ENCODE results near the gene CEACAM7.

The CEACAM7 gene

DNA sequence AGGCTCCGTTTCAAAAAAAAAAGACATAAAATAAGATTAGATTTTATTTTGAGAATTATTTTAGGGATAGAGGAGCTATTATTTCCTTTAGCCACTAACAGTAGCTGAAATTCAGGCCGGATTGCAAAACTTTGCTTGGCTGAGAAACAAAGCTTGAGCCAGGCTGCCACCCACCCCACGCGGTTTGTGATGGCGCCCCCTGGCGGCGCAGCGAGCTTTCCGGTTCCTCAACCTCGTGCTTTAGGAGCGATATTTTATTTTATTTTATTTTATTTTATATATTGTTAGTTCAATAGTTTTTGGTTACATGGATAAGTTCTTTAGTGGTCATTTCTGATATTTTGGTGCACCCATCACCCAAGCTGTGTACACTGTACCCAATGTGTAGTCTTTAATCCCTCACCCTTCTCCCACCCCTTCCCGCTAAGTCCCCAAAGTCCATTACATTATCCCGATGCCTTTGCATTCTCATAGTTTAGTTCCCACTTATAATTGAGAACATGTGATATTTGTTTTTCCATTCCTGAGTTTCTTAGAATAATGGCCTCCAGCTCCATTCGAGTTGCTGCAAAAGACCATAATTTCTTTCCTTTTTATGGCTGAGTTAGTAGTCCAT lies 41.4 kb downstream of the CEACAM7 start:
- no peak for DNase-seq

DNA sequence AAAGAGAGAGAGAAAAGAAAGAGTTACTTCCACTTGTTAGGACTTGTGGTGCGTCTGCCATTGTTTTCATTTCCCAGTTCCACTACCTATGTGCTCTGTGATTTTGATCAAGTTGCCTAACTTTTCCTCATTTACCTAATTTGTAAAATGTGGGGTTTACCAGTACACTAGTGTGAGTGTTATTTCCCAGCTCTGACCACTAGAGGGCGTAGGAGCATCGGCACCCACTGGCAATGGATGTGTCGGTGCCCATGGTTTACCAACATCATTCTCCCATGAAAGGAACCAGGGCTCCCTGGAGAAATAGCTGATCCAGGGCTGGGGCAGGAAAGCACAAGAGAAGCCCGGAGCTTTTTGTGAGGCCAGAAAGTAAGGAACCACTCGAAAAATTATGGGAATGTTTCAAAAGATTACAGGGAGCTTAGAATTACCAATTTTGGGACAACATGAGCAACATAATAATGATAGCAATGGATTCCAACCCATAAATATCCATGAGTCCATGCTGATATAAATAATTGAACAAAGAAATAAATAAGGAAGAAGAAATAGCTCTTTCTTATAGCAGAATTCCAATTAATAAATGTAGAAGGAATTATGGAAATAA lies 46.1 kb downstream of the CEACAM7 start:
- peak; percentile 71 to 77 for DNase-seq

DNA sequence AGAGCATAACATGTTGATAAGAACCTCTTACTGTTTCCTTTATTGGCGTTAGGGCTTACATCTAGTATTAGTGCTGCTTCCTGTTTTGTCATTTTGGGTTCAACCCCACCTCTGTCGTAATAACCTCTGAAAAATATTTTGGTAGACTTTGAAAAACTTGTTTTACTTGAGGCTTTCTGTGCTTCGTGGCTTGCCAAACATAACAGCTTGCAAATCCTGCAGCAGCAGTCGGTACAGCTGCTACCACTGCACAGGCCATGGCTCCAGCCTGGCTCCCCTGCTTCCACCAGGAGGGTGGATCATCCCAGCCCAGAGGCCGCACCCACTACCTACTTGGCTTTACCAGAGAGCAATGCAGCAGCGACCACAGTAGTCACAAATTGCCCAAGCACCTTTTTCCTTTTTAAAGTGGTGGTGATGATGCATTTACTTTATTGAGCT lies 49.4 kb downstream of the CEACAM7 start:
- DNase-seq: no peak

DNA sequence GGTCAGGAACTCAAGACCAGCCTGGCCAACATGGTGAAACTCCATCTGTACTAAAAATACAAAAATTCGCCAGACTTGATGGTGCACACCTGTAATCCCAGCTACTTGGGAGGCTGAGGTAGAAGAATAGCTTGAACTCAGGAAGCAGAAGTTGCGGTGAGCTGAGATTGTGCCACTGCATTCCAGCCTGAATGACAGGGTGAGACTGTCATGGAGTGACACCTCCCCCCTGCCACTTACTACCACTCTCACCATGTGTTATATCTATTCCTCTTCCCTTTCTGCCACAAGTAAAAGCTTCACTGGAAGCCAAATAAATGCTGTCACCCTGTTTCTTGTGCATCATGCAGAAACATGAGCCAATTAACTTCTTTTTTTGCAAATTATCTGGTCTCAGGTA lies 50.6 kb downstream of the CEACAM7 start:
- DNase-seq: no peak

DNA sequence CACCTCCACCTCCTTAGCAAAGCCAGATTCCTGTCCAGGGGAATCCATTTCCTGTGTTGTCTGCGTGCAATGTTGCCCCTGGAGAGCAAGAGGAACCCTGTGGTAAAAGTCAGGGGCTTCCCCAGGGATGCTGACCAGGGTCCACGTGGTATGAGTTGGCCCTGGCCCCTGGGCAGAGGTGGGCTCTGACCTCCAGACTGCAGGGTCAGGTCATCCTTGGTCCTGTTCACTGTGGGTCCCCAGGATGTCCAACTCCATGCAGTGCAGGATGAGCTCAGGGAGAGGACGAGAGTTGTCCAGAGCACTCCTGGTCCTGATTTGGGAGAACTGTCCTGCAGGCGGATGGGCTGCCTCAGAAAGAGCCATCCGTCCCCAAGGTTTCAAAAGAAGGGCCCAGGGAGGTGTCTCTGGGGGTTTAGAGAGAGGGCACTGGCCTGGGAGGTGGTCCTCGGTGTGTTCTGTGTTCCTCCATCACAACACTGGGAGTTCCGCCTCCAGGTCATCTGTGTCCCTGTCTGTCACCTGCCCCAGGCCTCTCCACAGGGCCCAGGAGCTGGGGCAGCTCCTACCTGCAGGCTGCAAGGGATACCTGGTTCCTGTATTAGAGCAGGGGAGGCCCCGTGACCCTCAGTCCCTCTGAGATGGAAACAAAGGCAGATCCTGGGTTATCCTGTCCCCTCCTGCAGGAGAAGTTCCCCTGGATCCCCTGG lies 59.9 kb downstream of the CEACAM7 start:
- DNase-seq: no peak

DNA sequence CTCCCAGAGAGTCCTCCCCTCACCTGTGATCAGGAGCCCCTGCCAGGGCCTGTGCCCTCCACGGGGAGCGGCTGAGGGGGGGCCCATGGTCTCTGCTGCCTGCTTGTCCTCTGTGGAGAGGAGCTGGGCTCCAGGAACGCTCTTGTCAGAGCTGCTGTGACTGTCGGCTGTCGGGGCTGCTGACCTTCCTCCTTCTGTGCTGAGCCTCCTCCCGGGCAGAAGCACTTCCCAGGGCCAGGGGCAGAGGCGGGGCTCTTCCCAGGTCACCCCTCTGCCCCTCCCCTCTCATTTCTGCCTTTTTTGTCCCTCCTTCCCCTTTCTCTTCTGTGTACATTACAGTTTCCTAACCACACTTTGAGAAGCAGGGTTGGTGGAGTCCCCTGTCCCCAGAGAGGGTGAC lies 61.2 kb downstream of the CEACAM7 start, which contains the start of gene CEACAM4:
TSS of gene CEACAM4 (minus strand) at position 198 of the 400 bp plus-strand sequence. CDS start at position 87, 111 bp downstream.
- DNase-seq: no peak

DNA sequence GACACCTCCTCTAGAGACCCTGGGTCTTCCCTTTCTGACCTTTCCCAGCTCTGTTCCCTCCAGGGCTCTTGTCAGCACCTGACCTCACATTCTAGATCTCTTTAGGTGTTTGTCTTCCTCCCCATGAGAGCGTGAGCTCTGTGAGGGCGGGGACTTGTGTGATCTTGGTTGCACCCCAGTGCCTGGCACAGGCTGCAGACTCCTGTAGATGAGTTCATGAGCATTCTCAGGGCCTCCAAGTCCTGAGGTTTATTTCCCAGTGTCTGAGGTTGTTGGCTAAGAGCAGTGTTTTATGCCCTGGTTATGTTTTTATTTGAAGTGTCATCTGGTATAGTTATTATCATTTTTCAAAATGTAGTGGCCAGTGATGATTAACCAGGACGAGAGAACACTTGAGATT lies 61.8 kb downstream of the CEACAM7 start:
- DNase-seq: no peak

DNA sequence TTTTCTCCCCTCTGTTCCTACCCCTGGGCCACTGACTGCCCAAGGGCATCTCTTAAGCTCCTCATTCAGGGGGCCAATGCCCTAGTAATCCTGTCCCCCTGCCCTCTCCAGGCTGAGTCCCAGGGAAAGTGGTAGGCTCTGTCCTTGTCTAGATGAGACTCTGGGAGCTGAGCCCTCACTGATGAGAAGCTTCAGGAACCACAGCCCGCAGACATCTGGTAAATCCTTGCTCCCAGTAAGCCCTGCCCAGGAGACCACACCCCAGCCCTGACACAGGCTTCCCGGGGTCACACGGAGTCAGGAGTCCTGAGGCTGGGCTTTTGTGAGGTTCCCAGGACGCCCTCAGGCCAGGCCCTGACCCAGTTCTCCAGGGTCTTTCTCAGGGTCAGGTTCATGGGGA lies 63.1 kb downstream of the CEACAM7 start:
- DNase-seq: no peak

DNA sequence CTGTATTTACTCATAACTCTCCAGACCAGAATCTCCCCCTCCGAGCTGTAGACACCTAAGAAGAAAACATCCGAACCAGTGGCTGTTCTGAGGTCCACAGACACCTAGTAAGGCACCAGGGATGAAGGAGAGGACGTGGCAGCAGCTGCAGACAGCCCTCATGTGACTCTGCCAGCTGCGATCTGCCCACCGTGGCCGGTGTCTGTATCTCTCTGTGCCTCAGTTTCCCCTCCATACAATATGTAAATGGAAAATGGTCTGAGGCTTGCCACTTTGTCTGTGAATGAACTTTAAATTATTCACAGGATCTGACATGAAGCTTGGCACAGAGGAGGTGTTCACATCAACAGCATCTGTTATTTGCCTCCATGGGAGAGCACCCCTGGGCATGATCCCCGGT lies 63.6 kb downstream of the CEACAM7 start:
- DNase-seq: no peak

DNA sequence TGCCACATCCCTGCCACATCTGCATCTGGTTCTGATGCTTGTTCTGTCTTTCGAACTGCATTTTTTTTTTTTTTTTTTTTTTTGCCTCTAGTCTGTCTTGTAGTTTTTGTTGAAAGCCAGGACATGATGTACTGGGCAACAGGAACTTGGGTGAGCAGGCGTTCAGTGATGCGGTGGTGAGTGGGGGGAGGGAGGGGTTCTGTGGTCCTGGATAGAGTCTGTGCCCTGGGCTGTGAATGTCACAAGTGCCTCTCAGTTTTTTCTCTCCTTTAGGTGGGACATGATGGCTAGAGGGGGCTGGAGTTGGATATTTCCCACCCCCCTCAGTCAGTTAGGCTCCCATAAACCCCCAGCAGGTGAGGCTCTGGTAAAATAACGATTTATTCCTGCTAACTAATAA lies 64.7 kb downstream of the CEACAM7 start:
- DNase-seq: no peak

Measured in NCI-H2081 (cell line).